Measurements from ENCODE around the gene NSUN2.

The NSUN2 gene

GRCh38 chr5:6556089-6556801, 76.6 kb downstream of the NSUN2 start:
- DNase-seq (ENCODE audit: low spot score) = no peak

GRCh38 chr5:6554812-6555211, 78.0 kb downstream of the NSUN2 start:
- no peak for DNase-seq (ENCODE audit: low spot score)

- DNase-seq (ENCODE audit: low spot score) = no peak
These were observed 78.9 kb downstream of the NSUN2 start for GRCh38 chr5:6553972-6554371.

DNA sequence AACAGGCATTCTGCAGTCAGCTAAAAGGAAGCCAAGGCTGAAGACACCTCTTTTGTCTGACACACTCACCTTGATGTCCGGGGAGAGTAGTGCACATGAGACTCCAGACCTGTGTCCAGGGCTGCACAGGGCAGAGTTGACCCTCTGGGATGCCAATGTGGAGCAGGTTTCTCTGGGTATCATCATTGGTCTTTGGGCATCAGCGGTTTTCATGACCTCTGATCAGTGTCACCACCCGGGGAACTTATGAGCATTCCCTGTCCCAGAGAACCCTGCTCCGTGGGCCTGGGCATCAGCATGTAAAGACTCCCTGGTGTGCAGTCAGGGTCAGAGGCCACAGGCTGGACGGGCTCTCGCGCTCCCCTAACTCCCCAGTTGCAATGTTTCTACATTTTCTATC, 80.2 kb downstream of the NSUN2 start:
- no peak for DNase-seq (ENCODE audit: low spot score)

DNA sequence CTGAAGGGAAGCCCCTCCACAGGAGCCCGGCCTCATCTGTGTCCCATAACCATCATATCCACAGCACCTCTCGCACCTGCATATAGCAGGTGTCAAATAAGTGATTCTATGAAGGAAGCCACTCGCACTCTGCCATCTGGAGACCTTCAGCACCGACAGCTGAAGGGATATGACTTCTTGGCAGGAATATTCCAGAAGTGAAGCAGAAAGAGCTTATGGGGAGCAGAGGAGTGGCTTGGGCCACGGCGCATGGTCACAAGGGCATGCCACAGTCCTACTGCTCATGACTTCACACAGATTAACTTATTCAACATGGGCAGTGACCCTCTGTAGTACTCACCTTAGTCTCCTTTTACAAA, 80.9 kb downstream of the NSUN2 start:
- no peak for DNase-seq (ENCODE audit: low spot score)

GRCh38 chr5:6551287-6551954, 81.4 kb downstream of the NSUN2 start:
- no peak for DNase-seq (ENCODE audit: low spot score)

DNA sequence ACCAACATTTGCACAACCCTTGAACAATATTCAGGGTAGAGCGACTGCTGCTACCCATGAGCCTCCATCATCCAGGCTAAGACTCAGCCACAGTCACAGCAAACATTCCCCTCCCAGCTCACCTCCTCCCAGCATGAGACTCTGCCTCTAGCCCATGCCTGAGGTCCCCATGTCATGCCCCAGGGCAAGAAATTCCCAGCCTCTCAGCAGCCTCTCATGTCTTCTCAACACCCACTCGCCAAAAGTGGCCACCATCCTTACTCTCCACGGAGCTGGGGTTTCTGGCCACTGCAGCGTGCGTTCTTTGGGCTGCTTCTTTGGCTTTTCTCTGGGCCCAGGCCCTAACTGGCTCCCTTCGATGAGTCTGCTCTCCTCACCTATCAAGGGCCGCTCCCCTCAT, 82.2 kb downstream of the NSUN2 start:
- DNase-seq (ENCODE audit: low spot score) = no peak

Measured in putamen (tissue), 1 donor.